B cell (primary cell): ENCODE measurements around the gene CLEC4E. TPM values are rescaled to one million over a fixed set of nuclear protein-coding genes. Genes with fewer than 3 reads are reported as not detected.

ENCODE experiments used
- ATAC-seq: fragments of 200-7000 bp; cut with Tn5 transposase; one replicate; pipeline ENCODE4 v1.10.0; 2021; ENCODE audit warnings: low read depth, mild to moderate bottlenecking, moderate number of reproducible peaks, moderate library complexity
- CTCF ChIA-PET: fragments of 350-600 bp; sonication (Branson Sonifier 250); formaldehyde crosslinking; loops from one replicate; lab custom pipeline; 2021; ENCODE audit warnings: antibody characterized with exemption, inconsistent platforms; lab: Charles Lee
- POLR2A ChIA-PET: fragments of 350-600 bp; sonication (Branson Sonifier 250); formaldehyde crosslinking; loops from one replicate; lab custom pipeline; 2021; ENCODE audit warnings: antibody characterized with exemption; lab: Charles Lee
- DNase-seq: peaks from one replicate; pipeline ENCODE4 v3.0.0; 2013
- H2AFZ ChIP-seq: 2 replicates; pipeline ENCODE4 v1.6.1; 2012; ENCODE audit warnings: mild to moderate bottlenecking, low read depth, low read length; ENCODE audit not compliant: insufficient read depth, poor library complexity, severe bottlenecking
- H3K27ac ChIP-seq, 2 donors: 1 replicate in 1 of 2; 2 replicates in 1 of 2; pipeline ENCODE4 v1.5.1; 2012 to 2013; ENCODE audit warnings: low read length in 2 of 2, mild to moderate bottlenecking in 2 of 2, moderate library complexity in 1 of 2
- H3K27me3 ChIP-seq, 4 experiments: fragments of 200-600 bp in 1 of 4; sonication (generic) in 1 of 4; replicated peaks in 1 of 4; 1 replicate in 2 of 4; 2 replicates in 2 of 4; pipeline versions ENCODE4 v1.6.1 to v1.7.0; 2013 to 2016; ENCODE audit warnings: low read length in 3 of 4, mild to moderate bottlenecking in 2 of 4, mixed read lengths in 1 of 4, moderate library complexity in 1 of 4; ENCODE audit not compliant: insufficient read depth in 4 of 4, control insufficient read depth in 3 of 4; ENCODE audit errors: control extremely low read depth in 1 of 4
- H3K36me3 ChIP-seq, 2 experiments: replicated peaks in 1 of 2; 1 replicate in 1 of 2; 2 replicates in 1 of 2; pipeline versions ENCODE4 v1.6.1 to v1.7.1; 2013; ENCODE audit warnings: low read length in 1 of 2; ENCODE audit not compliant: insufficient read depth in 2 of 2, control insufficient read depth in 1 of 2; ENCODE audit errors: control extremely low read depth in 1 of 2, extremely low read depth in 1 of 2
- H3K4me1 ChIP-seq, 2 donors: fragments of 200-600 bp in 1 of 2; sonication (generic) in 1 of 2; 1 replicate in 1 of 2; 2 replicates in 1 of 2; pipeline versions ENCODE4 v1.5.1 to v1.6.1; 2013 to 2017; ENCODE audit warnings: low read length in 2 of 2; ENCODE audit not compliant: control insufficient read depth in 2 of 2, insufficient read depth in 2 of 2
- H3K4me2 ChIP-seq: replicated peaks from 2 replicates; pipeline ENCODE3; 2012; ENCODE audit warnings: mild to moderate bottlenecking, low read depth, low read length; ENCODE audit not compliant: poor library complexity, severe bottlenecking
- H3K4me3 ChIP-seq, 5 experiments: fragments of 200-600 bp in 1 of 5; sonication (generic) in 1 of 5; 1 replicate in 3 of 5; 2 replicates in 2 of 5; pipeline versions ENCODE4 v1.5.1 to v1.7.0; 2011 to 2016; ENCODE audit warnings: low read length in 4 of 5, mild to moderate bottlenecking in 4 of 5, low read depth in 2 of 5, control low read depth in 1 of 5, moderate library complexity in 1 of 5; ENCODE audit not compliant: insufficient read depth in 1 of 5; ENCODE audit errors: control extremely low read depth in 1 of 5, extremely low read depth in 1 of 5
- H3K79me2 ChIP-seq: fragments of 200-600 bp; sonication (generic); one replicate; pipeline ENCODE4 v1.6.0; 2016; ENCODE audit warnings: low read length; ENCODE audit not compliant: control insufficient read depth, insufficient read depth
- H3K9ac ChIP-seq: fragments of 200-600 bp; sonication (generic); 2 replicates; pipeline ENCODE4 v1.6.1; 2017; ENCODE audit warnings: mild to moderate bottlenecking, low read length, moderate library complexity
- H3K9me3 ChIP-seq, 3 donors: one replicate each; pipeline versions ENCODE4 v1.6.1 to v1.7.1; 2013; ENCODE audit warnings: low read length in 2 of 3; ENCODE audit not compliant: control insufficient read depth in 2 of 3, insufficient read depth in 1 of 3; ENCODE audit errors: control extremely low read depth in 1 of 3
- H4K20me1 ChIP-seq: 2 replicates; pipeline ENCODE4 v1.6.0; 2012; ENCODE audit warnings: mild to moderate bottlenecking, low read length; ENCODE audit not compliant: insufficient read depth, control insufficient read depth, poor library complexity, severe bottlenecking
- H3K27ac Mint-ChIP-seq: one replicate; pipeline ENCODE4 v1.8.0; 2021; ENCODE audit warnings: mixed read lengths
- H3K27me3 Mint-ChIP-seq: one replicate; pipeline ENCODE4 v1.8.0; 2021; ENCODE audit warnings: mixed read lengths
- H3K4me1 Mint-ChIP-seq: one replicate; pipeline ENCODE4 v1.8.0; 2021; ENCODE audit warnings: mixed read lengths
- H3K4me3 Mint-ChIP-seq: one replicate; pipeline ENCODE4 v1.8.0; 2021; ENCODE audit warnings: mixed read lengths
- H3K9me3 Mint-ChIP-seq: one replicate; pipeline ENCODE4 v1.8.0; 2022; ENCODE audit warnings: mixed read lengths; ENCODE audit not compliant: insufficient read depth
- CTCF ChIP-seq: fragments of 200-600 bp; IDR thresholded peaks from one replicate; pipeline ENCODE4 v1.8.0; 2022; ENCODE audit warnings: antibody characterized with exemption, mild to moderate bottlenecking
- EZH2 ChIP-seq: IDR thresholded peaks from 2 replicates; pipeline ENCODE4 v1.6.1; 2012; ENCODE audit warnings: borderline replicate concordance, low read depth, mild to moderate bottlenecking, moderate library complexity, low read length; ENCODE audit not compliant: insufficient read depth, poor library complexity, severe bottlenecking
- WGBS: methylation state at CpG from one replicate; pipeline ENCODE4 v1.1.5; 2013; ENCODE audit warnings: missing lambda C conversion rate; ENCODE audit not compliant: insufficient coverage; 5-methylcytosine and 5-hydroxymethylcytosine counted together
- intact Hi-C: fragments of 100-400 bp; cut with micrococcal nuclease; formaldehyde crosslinking; loops from one replicate; pipeline ENCODE4 v1.10.0; 2022
- polyA plus RNA-seq: library from polyadenylated mRNA; depleted of rRNA; stranded (reverse); fragments of >200 nt; gene quantifications from 2 replicates; pipeline ENCODE4 v1.2.3, GENCODE V29; 2012
- small RNA-seq: library from RNA; depleted of rRNA; stranded (forward); fragments of <200 nt; gene quantifications from one replicate; pipeline ENCODE3, GENCODE V24; 2012; ENCODE audit warnings: low replicate concordance, low read depth; ENCODE audit not compliant: insufficient read length
- total RNA-seq, 2 donors: library from RNA; stranded (reverse); fragments of 120-200 nt in 1 of 2; gene quantifications; 1 replicate in 1 of 2; 2 replicates in 1 of 2; pipeline versions ENCODE4 v1.2.3 to v1.2.4, GENCODE V29; 2013 to 2022

The CLEC4E gene
- total and polyA plus RNA-seq, 2 donors (not counting 1 experiment from before 2014, with no cell fraction given) = 0.06 TPM; not detected in 1

- intact Hi-C loops = no loop called here
- no peak for DNase-seq
- no peak overlapping the region for H3K4me2 ChIP-seq
- no peak overlapping the region for H3K9ac ChIP-seq
- Mint-ChIP-seq H3K27me3 (peaks cover 35% of the 10 kb centered on the region), H3K4me3 (no peak overlapping the region), H3K9me3 (peaks cover 2% of the 10 kb centered on the region), H3K4me1 (peaks cover 9% of the 10 kb centered on the region), H3K27ac (no peak overlapping the region)
- no peak for ATAC-seq
- no peaks in the 10 kb centered on the region for H3K79me2 ChIP-seq
- H3K27me3 ChIP-seq = peaks cover 0 to 16% (median 6%) of the 10 kb centered on the region in 4 experiments
- no peaks in the 10 kb centered on the region for H4K20me1 ChIP-seq
- no peak overlapping the region for H2AFZ ChIP-seq
- no peak overlapping the region for H3K4me3 ChIP-seq
- no peaks in the 10 kb centered on the region for H3K36me3 ChIP-seq
- WGBS = no CpG with 5 or more reads among the region's 5 CpGs
- ChIA-PET CTCF (interaction anchor here (1.1 kb wide), 2 partner anchors 52 to 368 kb away, joined by 3 to 11 read pairs; no protein-coding TSS in a partner anchor), POLR2A (no interaction called here)
- no peak for TF ChIP-seq CTCF
- TF ChIP-seq EZH2 = no peak
- peaks cover 3 to 7% of the 10 kb centered on the region in 2 donors for H3K4me1 ChIP-seq
- peaks cover 0 to 3% (median 0%) of the 10 kb centered on the region in 3 donors for H3K9me3 ChIP-seq
- H3K27ac ChIP-seq = no peak overlapping the region
These were observed 48.8 kb downstream of the CLEC4E start for GRCh38 chr12:8491646-8492530.

Small RNA genes lying within 50 kb of the gene (small RNA-seq; reads per million reads assigned to genes)
- not detected for gene RNU6-275P

Other genes with a start within 250 kb of the CLEC4E start
- gene CLEC6A, start 84.9 kb downstream of the CLEC4E start, total RNA-seq = not detected in 2 replicates
- 0.07 TPM in 1 of 2 replicates, not detected in the other for gene CLEC6A, start 84.9 kb downstream of the CLEC4E start, polyA plus RNA-seq
- not detected in 2 replicates for gene CLEC4D, start 27.4 kb downstream of the CLEC4E start, total RNA-seq
- not detected in 2 replicates for gene CLEC4D, start 27.4 kb downstream of the CLEC4E start, polyA plus RNA-seq
- gene AICDA, start 72.0 kb upstream of the CLEC4E start, total RNA-seq = 0.94 and 0.95 TPM in 2 replicates
- gene AICDA, start 72.0 kb upstream of the CLEC4E start, polyA plus RNA-seq = 1.0 TPM in 1 of 2 replicates, not detected in the other
- 0.94 TPM in 1 of 2 replicates, not detected in the other for gene MFAP5, start 121.9 kb upstream of the CLEC4E start, total RNA-seq
- gene MFAP5, start 121.9 kb upstream of the CLEC4E start, polyA plus RNA-seq = 0.06 and 0.31 TPM in 2 replicates
- gene RIMKLB, start 157.1 kb upstream of the CLEC4E start, total RNA-seq = 54.2 and 64.1 TPM in 2 replicates
- 27.8 and 35.8 TPM in 2 replicates for gene RIMKLB, start 157.1 kb upstream of the CLEC4E start, polyA plus RNA-seq